IPS DF 19.7 (cell line): Measurements from ENCODE around the gene IGF2BP3.
"Not testable (repeated sequence)": the region's sequence is repeated elsewhere in the genome, so short reads cannot be mapped to it uniquely, and the experiment has no call there.

ENCODE experiments used
- DNase-seq: peaks from one replicate; pipeline ENCODE4 v3.0.0-alpha.2; 2013; ENCODE audit warnings: low read depth, low spot score

IGF2BP3 gene

DNA sequence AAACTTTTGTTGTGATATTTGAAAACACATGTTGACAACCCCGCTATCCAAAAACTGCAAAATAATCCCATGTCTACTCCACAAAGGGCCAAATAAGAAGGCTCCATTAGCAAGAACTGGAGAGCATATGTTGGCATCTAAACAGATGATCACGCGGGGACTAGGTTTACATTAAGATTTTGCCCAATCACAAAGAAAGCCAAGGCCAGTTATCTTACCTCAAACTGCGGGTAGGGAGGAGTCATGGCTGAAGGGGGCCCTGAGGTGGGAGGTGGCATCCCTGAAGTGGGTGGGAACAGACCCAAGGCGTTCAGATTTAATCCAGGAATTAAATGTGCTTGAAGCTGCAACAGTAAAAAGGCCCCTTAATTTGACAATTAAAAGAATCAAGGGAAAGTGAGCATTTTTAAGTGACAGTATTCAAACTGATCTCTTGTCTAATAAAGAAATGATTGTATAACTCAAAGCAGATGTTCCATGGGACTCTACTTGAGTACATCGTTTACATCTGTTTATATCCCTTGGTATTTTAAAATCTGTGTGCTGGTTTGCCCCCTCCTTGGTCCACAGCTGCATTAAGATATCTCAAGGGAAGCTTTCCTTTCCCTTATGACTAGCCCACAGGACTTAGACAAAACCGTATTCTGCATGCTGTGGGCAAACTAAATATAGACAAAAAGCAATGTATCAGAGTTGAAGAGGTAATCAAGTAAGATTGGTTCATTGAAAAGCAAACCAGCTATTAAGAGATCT, 128.3 kb downstream of the IGF2BP3 start:
- no peak for DNase-seq

DNA sequence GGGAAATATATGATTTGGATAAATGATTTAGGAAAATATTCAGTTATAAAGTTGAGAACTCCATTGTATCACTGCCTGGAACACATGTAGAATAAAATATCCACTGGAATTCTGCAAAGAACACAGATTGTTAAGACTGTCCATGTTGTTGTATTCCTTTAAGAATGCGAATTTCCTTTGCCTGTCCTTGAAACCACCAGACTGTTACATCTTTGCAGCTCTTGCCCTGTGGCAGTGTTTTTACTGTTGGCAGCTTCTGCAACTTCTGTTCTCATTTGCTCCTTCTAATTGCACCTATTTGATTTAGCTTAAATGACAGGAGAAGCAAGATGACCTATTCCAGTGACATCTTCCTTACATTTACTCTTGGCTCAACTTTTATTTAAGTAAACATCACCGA, 131.4 kb downstream of the IGF2BP3 start:
- no peak for DNase-seq

DNA sequence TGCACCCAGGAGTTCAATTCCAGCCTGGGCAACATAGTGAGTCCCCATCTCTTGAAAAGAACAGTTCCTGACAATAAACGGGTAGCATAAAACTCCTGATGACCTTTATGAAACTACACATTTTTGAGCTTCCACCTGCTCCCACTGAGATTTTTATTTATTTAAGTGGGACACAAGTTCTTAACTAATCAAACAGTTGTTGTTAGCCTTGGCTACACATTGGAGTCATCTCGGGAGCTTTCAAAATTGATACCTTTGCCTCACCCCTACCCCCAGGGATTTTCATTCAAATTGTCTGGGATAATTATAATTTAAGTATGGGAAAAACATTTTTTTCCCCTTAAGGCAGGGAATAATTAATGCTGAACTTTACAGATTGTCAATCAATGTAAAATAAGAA, 131.9 kb downstream of the IGF2BP3 start:
- no peak for DNase-seq

DNA sequence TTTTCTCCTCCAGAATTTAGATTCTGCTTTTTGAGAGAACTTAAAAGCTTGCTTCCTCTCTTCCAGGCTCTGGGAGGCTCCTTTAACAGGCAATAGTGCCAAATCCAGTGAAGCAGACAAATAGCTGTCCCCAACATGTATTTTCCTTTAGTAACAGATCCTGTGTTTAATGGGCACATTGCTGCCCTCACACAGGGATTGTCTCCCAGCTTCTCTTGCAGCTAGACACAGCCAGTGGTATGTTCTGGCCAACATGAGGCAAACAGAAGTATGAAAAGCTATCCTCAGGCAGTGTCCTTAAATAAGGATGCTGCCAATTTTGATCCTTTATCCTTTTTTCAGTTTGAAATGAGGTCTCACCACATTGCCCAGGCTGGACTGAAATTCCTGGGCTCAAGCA, 132.9 kb downstream of the IGF2BP3 start:
- DNase-seq: no peak

DNA sequence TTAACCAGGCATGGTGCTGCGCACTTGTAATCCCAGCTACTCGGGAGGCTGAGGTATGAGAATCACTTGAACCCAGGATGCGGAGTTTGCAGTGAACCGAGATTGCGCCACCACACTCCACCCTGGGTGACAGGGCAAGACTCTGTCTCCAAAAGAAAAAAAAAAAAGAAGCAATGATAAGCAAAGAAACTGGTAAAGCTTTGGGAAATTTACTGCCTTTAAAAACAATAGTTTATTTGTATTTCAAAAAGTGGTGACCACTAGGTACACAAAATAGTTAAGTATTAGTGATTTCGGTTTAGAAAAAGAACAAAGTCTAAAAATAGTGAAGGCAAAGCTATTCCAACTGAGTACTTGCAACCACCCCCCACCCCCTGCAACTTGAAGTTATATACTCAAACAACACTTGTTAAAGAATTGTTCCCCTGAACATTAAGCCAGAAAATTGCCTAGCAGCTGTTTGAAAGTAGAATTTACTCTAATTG, 133.4 kb downstream of the IGF2BP3 start:
- DNase-seq: no peak

DNA sequence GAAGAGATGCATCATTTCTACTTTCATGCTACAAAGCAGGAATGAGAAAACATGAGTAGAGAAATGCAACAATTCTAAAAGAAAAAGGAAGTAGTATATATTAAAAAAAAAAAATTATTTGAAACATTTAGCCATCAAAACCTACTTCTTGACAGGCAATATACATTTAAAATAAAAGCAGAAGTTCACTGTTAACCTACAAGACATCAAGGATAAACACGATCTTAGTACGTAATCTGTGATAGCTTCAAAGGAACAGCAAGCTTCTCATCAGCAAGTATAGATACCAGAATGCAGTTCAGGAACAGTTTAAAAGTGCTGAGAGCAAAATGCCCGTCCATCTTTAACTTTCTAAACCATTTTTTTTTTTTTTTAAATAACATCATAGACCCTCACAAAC, 134.2 kb downstream of the IGF2BP3 start:
- DNase-seq: no peak

DNA sequence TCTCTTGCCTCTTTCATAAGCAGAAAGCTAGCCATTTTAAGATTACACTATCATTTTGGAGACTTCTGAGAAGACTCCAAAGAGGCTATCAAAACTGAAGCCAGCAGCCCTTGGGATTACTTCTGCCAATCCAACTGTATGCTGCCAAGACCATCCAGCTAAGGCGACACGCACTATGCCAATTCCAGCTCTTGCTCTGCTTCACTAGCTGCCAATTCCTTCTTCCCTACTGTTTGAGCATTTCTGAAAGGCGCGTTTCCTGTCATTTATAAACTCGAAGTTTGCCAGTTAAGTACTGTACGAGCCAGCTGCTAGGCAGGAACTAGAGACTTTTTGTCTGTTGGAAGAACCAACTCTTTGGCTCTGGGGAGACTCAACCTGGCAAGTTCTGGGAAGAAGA, 134.7 kb downstream of the IGF2BP3 start:
- DNase-seq: no peak

DNA sequence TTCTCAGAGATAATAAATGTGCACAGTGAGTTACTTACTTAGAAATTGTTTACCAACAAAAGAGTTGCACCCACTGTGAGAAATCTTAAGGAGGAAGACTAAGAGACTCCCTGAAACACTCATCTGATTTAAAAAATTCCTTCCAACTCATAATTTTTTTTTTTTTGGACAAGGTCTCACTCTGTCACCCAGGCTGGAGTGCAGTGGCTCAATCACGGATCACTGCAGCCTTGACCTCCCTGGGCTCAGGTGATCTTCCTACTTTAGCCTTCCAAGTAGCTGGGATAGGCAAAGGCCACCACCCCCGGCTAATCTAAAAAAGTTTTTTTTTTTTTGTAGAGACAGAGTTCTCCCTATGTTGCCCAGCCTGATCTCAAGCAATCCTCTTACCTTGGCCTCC, 135.2 kb downstream of the IGF2BP3 start:
- DNase-seq: no peak

DNA sequence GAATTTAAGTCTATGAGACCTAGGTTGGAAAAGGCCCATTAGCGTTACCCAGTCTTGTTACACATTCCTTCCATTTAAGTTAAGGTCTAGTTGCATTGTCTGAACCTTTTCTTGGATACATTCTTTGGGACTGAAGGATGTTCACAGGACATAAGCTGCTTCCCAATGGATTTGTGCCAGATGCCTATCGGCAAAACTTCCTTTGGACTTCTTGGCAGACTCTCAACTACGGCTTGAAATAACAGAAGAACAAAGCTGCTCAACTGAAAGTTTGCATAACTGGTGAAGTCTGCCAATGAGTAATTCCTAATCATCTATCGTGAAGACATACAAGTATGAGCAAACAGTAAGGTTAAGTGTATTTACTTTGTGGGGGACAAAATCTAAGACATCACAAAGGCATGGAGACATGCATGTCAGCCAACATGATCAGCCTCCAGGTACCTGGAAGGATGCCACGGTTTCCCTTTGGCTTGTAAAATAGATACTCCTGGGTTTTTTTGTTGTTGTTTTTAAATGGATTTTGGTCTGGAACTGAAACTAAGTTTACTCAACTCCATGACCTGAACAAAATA, 135.7 kb downstream of the IGF2BP3 start:
- DNase-seq: no peak

DNA sequence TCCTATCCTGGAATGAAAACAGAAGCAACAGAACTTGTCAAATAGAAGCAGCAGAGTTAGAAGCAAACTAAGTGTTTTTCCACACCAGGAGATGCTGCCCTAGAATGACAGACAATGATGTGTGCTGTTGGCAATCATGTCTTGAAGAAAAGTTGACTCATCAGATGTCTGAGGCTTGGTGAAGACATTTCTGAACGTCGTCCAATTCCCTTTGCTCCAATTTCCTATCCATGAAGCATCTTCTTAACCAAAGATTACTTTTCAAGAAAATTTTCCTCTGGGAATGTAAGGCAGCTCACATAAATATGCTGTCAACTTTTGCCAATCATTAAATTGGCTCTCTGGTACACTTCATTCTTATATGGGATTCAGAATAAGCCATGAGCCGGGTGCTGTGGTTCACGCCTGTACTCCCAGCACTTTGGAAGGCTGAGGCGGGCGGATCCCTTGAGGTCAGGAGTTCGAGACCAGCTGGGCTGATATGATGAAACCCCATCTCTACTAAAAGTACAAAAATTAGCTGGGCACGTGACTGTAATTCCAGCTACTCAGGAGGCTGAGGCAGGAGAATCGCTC, 136.5 kb downstream of the IGF2BP3 start:
- DNase-seq: no peak

DNA sequence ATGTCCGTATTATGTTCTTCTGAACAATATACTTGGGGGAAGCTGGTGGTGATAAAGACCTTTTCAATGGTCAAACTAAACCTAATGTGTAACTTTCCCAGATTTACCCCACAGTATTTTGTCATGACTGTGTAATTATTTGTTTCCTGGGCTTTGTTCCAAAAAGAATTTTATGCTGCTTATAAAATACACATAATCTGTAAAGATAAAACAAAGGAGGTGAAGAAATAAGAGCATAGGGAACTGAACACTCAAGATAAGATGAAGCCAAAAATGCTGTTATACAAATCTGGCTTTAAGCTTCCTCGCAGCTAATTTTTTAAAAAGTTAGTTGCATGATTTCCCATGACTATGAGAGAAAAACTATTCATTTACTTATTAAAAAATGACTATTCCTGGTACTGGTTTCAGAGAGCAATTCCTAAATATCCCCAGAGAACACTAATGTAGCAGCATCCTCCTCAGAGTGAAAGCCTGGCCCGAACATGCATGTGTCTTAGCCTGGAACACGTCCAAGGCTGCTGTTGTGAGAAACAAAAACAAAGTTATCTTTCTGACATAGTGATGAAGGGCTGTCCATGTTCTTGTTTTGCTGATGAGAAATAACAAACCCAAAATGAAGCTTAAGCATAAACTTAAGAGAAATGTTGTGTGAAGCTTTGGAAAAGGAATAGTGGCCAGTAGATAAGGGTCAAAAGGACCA, 137.2 kb downstream of the IGF2BP3 start:
- no peak for DNase-seq

DNA sequence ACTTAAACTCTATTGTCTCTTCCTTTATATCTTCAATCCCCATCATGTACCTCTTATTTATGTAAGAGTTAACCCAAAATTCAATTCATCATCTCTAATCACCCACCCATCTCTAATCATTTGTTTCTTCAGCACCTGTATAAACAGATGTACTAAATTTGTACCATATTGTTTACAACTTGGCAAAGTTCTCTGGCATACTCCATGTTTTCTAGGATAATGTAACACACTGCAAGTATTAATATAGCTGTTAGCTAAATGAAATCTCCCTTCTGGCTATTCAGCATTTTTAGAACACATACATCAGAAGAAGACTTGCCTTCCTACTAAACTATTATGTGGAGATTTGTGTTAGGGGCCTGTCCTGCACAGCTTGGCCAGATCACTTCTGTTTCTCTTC, 138.1 kb downstream of the IGF2BP3 start:
- no peak for DNase-seq

DNA sequence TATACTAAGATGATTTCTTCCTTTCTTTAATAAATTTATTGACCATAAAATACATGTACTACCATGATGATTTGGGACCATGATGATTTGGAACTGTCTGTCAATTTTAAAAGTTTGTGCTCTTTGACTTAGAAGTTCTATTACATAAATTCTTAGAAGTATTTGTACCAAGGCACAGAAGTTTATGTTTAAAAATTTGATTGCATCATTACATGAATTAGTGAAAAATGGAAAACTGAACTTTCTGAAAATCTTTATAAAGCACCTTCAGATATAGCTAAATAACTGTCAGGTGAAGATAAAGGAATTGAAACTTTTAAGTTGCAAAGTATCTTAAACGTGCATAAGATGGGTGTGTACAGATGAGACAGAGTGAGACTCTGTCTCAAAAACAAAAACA, 139.2 kb downstream of the IGF2BP3 start:
- DNase-seq: no peak

DNA sequence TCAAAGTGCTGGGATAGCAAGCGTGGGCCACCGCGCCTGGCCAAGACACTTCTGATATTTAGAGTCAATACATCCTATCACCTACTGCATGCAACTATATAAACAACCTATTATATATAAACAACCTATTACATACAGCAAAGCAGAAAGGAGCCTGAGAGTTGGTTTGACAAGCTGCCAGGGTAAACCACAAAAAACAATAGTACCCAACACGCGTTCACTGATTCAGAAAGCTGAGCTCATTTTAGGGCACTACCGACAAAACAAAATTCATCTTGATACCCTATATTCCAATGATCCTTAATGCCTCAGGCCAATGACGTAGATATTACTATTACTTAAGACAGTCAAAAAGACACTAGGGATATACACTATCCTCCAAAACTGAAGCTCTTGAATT, 154.9 kb downstream of the IGF2BP3 start:
- no peak for DNase-seq

DNA sequence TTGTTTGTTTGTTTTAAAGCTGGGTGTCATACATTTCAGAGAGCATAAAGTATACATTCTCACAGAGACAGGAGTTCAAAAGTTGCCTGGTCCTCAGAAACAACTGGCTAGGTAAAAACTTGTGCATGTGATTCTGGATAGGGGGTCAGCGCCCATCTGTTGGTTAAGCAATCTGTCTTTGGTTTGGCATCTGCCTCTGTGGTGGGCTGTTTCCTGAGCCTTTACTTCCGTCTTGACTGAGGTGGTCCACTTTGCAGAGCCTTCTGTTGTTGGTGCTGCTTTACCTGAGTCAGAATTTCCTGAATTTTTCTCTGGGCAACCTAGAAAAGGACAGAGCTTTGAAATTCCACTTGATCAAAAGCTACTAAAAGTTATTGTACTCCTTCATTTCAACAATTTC, 158.2 kb downstream of the IGF2BP3 start:
- not testable (repeated sequence) for DNase-seq

DNA sequence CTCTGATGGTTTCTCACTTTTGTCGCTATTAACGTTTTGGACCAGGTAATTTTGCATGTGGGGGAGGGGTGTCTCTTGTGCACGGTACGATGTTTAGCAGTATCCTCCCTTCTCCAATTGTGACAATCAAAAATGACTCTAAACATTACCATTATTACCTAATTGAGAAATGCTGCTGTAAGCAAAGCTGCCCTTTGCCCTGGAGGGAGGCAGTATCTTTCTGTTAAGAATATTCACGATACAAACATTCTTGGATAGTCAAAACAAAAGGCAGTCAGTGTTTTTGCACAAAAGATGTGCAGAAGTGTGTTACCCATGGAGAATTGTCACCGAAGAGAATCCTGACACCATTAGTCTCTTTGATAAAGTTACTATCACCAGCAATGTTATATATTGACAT, 161.5 kb downstream of the IGF2BP3 start:
- no peak for DNase-seq

DNA sequence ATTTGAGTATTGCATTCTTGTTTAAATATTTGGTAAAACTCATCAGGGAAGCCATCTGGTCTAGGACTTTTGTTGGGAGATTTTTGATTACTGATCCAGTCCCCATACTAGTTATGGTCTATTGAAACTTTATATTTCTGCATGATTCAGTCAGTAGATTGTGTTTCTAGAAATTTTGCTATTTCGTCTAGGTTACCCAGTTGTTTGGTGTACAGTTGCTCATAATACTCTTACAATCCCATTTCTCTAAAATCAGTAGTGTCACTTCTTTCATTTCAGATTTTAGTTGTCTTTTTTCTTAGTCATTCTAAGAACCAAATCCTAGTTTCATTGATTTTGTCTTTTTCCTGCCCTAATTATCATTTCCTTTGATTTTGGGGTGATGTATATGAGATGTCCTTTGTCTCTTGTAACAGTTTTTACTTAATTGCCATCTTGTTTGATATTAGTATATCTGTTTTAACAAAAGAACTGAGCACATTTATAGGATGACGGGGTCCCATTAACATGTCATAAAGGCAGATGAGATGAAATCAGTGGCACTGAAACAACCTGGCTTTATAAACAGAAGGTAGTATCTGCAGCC, 163.3 kb downstream of the IGF2BP3 start:
- DNase-seq: no peak

DNA sequence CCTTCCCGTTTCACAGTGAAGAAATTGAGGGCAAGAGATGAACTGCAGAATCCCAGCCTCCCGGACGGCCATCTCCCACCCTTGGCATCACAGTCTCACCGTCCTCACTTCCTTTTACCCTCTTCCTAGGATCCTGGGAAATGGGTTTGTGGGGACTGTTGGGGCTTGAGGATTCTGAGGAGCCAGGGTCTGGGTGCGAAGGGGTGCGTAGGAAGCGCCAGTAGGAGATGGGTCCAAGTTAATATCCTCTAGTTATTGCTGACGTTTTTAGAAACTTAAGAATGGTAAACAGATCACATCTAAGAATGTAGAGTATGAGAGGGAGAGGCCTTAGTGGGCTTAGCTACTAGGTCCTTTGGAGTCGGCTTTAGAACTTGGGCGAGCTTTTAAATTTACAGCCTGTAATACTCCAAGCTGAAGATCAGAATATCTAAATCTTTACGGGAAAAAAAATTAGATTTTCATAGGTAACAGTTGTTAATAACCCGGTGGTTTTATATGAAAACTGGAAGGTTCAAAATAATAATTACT, 170.5 kb downstream of the IGF2BP3 start:
- no peak for DNase-seq

DNA sequence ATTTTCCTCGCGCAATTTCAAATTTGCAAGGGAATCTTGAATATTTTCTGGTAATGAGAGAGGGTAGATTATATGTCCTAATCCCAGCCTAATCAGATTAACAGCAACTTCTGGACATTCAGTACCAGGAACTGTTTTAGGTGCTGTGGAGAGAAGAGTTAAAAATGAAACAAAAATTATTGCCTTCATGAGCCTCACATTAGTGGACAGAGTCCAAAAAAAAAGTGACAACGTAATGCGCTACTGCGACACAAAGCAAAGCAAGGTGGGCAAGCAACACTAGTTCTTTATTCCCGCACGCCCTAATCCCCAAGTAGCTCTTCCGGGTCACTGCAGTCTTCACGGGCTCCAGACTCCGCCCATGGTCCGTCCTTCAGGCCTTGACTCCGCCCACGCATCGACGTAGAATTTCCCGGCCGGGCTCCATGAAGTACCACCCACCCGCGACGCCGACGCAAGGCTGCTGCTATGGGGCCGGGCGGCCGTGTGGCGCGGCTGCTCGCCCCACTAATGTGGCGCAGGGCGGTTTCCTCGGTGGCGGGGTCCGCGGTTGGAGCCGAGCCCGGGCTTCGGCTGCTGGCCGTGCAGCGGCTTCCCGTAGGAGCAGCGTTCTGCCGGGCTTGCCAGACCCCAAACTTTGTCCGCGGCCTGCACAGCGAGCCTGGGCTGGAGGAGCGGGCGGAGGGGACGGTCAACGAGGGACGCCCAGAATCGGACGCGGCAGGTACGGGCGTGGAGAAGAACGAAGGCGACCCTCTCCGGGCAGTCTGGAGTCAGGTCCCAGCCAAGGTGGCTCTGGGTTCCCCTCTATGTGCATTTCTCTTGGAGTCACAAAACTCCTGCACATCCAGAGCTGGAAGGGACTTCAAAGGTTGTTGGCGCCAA, 171.2 kb downstream of the IGF2BP3 start, which contains the start of gene MALSU1:
MALSU1 (plus strand) TSS at position 455 of the 885 bp plus-strand sequence; CDS start at position 469, 14 bp downstream.
- DNase-seq: peak; percentile 79

DNA sequence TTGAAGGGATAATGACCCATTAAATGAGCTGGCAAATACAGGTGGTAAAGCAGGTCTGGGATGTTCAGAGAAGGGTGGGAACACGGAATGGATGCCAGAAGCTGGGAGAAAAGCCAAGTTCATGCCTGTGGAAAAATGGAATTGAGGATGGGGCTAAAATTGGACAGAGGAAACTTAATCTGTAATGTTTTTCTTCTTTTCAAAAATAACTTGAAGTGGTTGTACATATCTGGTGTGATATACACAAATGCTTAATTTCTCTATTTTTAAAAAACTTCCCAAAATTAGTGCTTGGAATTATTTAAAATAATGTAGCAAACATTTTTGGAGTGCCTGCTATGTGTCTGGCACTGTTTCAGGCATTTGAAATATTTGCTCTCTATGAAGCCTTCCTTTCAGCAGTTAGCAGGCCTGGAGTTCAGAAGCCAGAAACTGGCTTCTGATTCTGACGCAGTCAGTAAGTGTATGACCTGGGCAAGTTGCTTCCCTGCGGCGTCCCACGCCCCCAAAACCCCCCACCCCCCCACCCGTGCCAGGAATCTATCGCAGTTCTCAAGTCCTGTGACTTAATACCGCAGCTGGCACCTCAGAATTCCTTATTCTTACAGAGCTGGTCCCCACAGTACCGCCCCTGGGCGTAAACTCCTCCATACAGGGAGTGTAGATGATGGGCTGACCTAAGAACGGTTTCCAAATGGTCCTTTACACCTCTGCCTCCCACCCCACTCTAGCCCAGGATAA, 172.0 kb downstream of the IGF2BP3 start:
- no peak for DNase-seq
